ENCODE results near the gene CALHM3.
"Not testable (repeated sequence)": the region's sequence is repeated elsewhere in the genome, so short reads cannot be mapped to it uniquely, and the experiment has no call there.

The CALHM3 gene

GRCh38 chr10:103507235-103508191, 28.5 kb upstream of the CALHM3 start:
- no peak overlapping the region for H3K4me3 Mint-ChIP-seq
- H3K27ac Mint-ChIP-seq, result no peak overlapping the region
- peaks cover 14% of the 10 kb centered on the region for H3K36me3 Mint-ChIP-seq
- no peak for ATAC-seq
- DNase-seq (ENCODE audit: low spot score in 2 of 2), result no peak
- H3K4me1 Mint-ChIP-seq, result peaks cover 17% of the 10 kb centered on the region
- H3K9me3 Mint-ChIP-seq, result no peaks in the 10 kb centered on the region

- Mint-ChIP-seq H3K9me3 (no peaks in the 10 kb centered on the region), H3K36me3 (peaks cover 14% of the 10 kb centered on the region), H3K4me1 (peaks cover 23% of the 10 kb centered on the region), H3K27ac (no peak overlapping the region), H3K4me3 (no peak overlapping the region)
- no peak for DNase-seq (ENCODE audit: low spot score in 2 of 2)
- ATAC-seq, result no peak
Observed at GRCh38 chr10:103506061-103506460, 27.0 kb upstream of the CALHM3 start.

GRCh38 chr10:103504181-103504783, 25.2 kb upstream of the CALHM3 start:
- Mint-ChIP-seq H3K9me3 (no peaks in the 10 kb centered on the region), H3K4me1 (peaks cover 29% of the 10 kb centered on the region), H3K4me3 (no peak overlapping the region), H3K27ac (peak overlapping the region; percentile 0), H3K36me3 (peaks cover 14% of the 10 kb centered on the region)
- ATAC-seq (peak; percentile 92), DNase-seq (ENCODE audit: low spot score in 2 of 2) (no peak)

GRCh38 chr10:103503777-103504176, 24.7 kb upstream of the CALHM3 start:
- peak overlapping the region; percentile 0 for H3K27ac Mint-ChIP-seq
- not testable (repeated sequence) for ATAC-seq; H3K9me3 Mint-ChIP-seq; H3K4me3 Mint-ChIP-seq; DNase-seq (ENCODE audit: low spot score in 2 of 2)
- peaks cover 14% of the 10 kb centered on the region for H3K36me3 Mint-ChIP-seq
- peaks cover 29% of the 10 kb centered on the region for H3K4me1 Mint-ChIP-seq

- H3K36me3 Mint-ChIP-seq, result peaks cover 14% of the 10 kb centered on the region
- ATAC-seq (no peak), DNase-seq (ENCODE audit: low spot score in 2 of 2) (no peak)
- H3K4me1 Mint-ChIP-seq, result peaks cover 29% of the 10 kb centered on the region
- no peaks in the 10 kb centered on the region for H3K9me3 Mint-ChIP-seq
- H3K27ac Mint-ChIP-seq, result peak overlapping the region; percentile 16
- no peak overlapping the region for H3K4me3 Mint-ChIP-seq
Observed at GRCh38 chr10:103502849-103503660, 24.0 kb upstream of the CALHM3 start.

- no peaks in the 10 kb centered on the region for H3K9me3 Mint-ChIP-seq
- no peak overlapping the region for H3K27ac Mint-ChIP-seq
- peaks cover 14% of the 10 kb centered on the region for H3K36me3 Mint-ChIP-seq
- peaks cover 29% of the 10 kb centered on the region for H3K4me1 Mint-ChIP-seq
- H3K4me3 Mint-ChIP-seq, result no peak overlapping the region
- no peak for DNase-seq (ENCODE audit: low spot score in 2 of 2)
- ATAC-seq, result no peak
Observed at GRCh38 chr10:103501186-103501585, 22.1 kb upstream of the CALHM3 start.

GRCh38 chr10:103500481-103500880, 21.4 kb upstream of the CALHM3 start:
- peaks cover 29% of the 10 kb centered on the region for H3K4me1 Mint-ChIP-seq
- DNase-seq (ENCODE audit: low spot score in 2 of 2), result no peak
- no peak overlapping the region for H3K4me3 Mint-ChIP-seq
- no peak for ATAC-seq
- peaks cover 14% of the 10 kb centered on the region for H3K36me3 Mint-ChIP-seq
- no peak overlapping the region for H3K27ac Mint-ChIP-seq
- H3K9me3 Mint-ChIP-seq, result no peaks in the 10 kb centered on the region

- DNase-seq (ENCODE audit: low spot score in 2 of 2) (no peak), ATAC-seq (no peak)
- H3K9me3 Mint-ChIP-seq, result no peaks in the 10 kb centered on the region
- H3K4me3 Mint-ChIP-seq, result no peak overlapping the region
- H3K27ac Mint-ChIP-seq, result no peak overlapping the region
- peaks cover 14% of the 10 kb centered on the region for H3K36me3 Mint-ChIP-seq
- peaks cover 29% of the 10 kb centered on the region for H3K4me1 Mint-ChIP-seq
Observed at GRCh38 chr10:103499881-103500280, 20.8 kb upstream of the CALHM3 start.

- Mint-ChIP-seq H3K4me1 (peaks cover 24% of the 10 kb centered on the region), H3K9me3 (no peaks in the 10 kb centered on the region), H3K4me3 (no peak overlapping the region), H3K36me3 (peaks cover 9% of the 10 kb centered on the region), H3K27ac (peak overlapping the region; percentile 40)
- DNase-seq (ENCODE audit: low spot score in 2 of 2) (no peak), ATAC-seq (no peak)
Observed at GRCh38 chr10:103498936-103499638, 20.0 kb upstream of the CALHM3 start.

GRCh38 chr10:103497161-103497915, 18.3 kb upstream of the CALHM3 start:
- ATAC-seq, result no peak
- Mint-ChIP-seq H3K9me3 (no peaks in the 10 kb centered on the region), H3K27ac (no peak overlapping the region), H3K4me3 (no peak overlapping the region), H3K4me1 (peaks cover 19% of the 10 kb centered on the region), H3K36me3 (no peaks in the 10 kb centered on the region)
- no peak for DNase-seq (ENCODE audit: low spot score in 2 of 2)

GRCh38 chr10:103495321-103495720, 16.3 kb upstream of the CALHM3 start:
- Mint-ChIP-seq H3K27ac (no peak overlapping the region), H3K36me3 (no peaks in the 10 kb centered on the region), H3K4me3 (peak overlapping the region; percentile 75), H3K4me1 (peaks cover 29% of the 10 kb centered on the region), H3K9me3 (no peaks in the 10 kb centered on the region)
- DNase-seq (ENCODE audit: low spot score in 2 of 2), result no peak
- ATAC-seq, result no peak

GRCh38 chr10:103493916-103494877, 15.2 kb upstream of the CALHM3 start:
- H3K9me3 Mint-ChIP-seq, result no peaks in the 10 kb centered on the region
- no peak overlapping the region for H3K27ac Mint-ChIP-seq
- DNase-seq (ENCODE audit: low spot score in 2 of 2) (peak in 1 of 2 donors; percentile 65), ATAC-seq (peak; percentile 43)
- peaks cover 38% of the 10 kb centered on the region for H3K4me1 Mint-ChIP-seq
- H3K36me3 Mint-ChIP-seq, result no peaks in the 10 kb centered on the region
- peak overlapping the region; percentile 75 for H3K4me3 Mint-ChIP-seq

GRCh38 chr10:103493362-103493915, 14.4 kb upstream of the CALHM3 start, which contains the start of gene NEURL1:
NEURL1 (plus strand) TSS chr10:103493705; CDS start chr10:103494388, 683 bp downstream.
- Mint-ChIP-seq H3K9me3 (no peaks in the 10 kb centered on the region), H3K4me1 (peaks cover 38% of the 10 kb centered on the region), H3K4me3 (peak within 1 kb of the TSS; percentile 75), H3K36me3 (no peaks in the 10 kb centered on the region), H3K27ac (no peak within 1 kb of the TSS)
- ATAC-seq, result peak; percentile 5
- peak in 1 of 2 donors; percentile 58 for DNase-seq (ENCODE audit: low spot score in 2 of 2)
